Measurements from ENCODE around the gene TM2D1. TPM values are rescaled to one million over a fixed set of nuclear protein-coding genes. Genes with fewer than 3 reads are reported as not detected.

The TM2D1 gene
- total RNA-seq, 1 donor from 2014 or later = 71.4 TPM

DNA sequence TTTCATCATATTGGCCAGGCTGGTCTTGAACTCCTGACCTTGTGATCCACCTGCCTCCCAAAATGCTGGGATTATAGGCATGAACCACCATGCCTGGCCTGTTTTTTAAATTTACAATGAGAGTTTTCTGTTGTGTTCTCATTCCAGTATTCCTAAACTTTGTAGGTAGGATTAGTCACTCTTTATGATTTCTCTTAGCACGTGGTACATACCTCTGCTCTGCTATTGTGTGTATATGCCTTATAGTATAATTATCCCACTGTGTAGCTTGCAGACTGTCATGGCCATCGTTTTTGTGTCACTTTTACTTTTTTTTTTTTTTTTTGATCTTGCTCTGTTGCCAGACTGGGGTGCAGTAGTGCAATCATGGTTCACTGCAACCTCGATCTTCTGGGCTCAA lies 31.8 kb upstream of the TM2D1 start:
- Mint-ChIP-seq H3K9me3 (no peaks in the 10 kb centered on the region), H3K27ac (no peak overlapping the region), H3K36me3 (no peaks in the 10 kb centered on the region), H3K4me3 (no peak overlapping the region), H3K27me3 (ENCODE audit: insufficient read depth, low read depth) (peaks cover 3% of the 10 kb centered on the region), H3K4me1 (no peaks in the 10 kb centered on the region)
- H3K9me3 ChIP-seq (ENCODE audit: low read depth) = no peaks in the 10 kb centered on the region
- TF ChIP-seq EZH2 (IDR thresholded peaks at IDR 0.05) (no peak), EZH2phosphoT487 (IDR thresholded peaks at IDR 0.05) (no peak)
- TF ChIP-seq, protein P1, sequence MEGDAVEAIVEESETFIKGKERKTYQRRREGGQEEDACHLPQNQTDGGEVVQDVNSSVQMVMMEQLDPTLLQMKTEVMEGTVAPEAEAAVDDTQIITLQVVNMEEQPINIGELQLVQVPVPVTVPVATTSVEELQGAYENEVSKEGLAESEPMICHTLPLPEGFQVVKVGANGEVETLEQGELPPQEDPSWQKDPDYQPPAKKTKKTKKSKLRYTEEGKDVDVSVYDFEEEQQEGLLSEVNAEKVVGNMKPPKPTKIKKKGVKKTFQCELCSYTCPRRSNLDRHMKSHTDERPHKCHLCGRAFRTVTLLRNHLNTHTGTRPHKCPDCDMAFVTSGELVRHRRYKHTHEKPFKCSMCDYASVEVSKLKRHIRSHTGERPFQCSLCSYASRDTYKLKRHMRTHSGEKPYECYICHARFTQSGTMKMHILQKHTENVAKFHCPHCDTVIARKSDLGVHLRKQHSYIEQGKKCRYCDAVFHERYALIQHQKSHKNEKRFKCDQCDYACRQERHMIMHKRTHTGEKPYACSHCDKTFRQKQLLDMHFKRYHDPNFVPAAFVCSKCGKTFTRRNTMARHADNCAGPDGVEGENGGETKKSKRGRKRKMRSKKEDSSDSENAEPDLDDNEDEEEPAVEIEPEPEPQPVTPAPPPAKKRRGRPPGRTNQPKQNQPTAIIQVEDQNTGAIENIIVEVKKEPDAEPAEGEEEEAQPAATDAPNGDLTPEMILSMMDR (IDR thresholded peaks at IDR 0.05) = no peak
- no peak overlapping the region for H3K4me3 ChIP-seq
- DNase-seq (ENCODE audit: low spot score) = no peak
- H3K9ac ChIP-seq = no peak overlapping the region
- no peaks in the 10 kb centered on the region for H4K20me1 ChIP-seq (ENCODE audit: low read depth)
- no peaks in the 10 kb centered on the region for H3F3A ChIP-seq (ENCODE audit: low read depth)
- H3K36me3 ChIP-seq = no peaks in the 10 kb centered on the region
- H3K4me1 ChIP-seq = no peaks in the 10 kb centered on the region
- no peak overlapping the region for H3K4me2 ChIP-seq
- H2AFZ ChIP-seq (replicated peaks) = no peak overlapping the region
- no peaks in the 10 kb centered on the region for H3K27me3 ChIP-seq
- peaks cover 30% of the 10 kb centered on the region for H3K79me2 ChIP-seq (ENCODE audit: low read depth)
- H3K27ac ChIP-seq = no peak overlapping the region

DNA sequence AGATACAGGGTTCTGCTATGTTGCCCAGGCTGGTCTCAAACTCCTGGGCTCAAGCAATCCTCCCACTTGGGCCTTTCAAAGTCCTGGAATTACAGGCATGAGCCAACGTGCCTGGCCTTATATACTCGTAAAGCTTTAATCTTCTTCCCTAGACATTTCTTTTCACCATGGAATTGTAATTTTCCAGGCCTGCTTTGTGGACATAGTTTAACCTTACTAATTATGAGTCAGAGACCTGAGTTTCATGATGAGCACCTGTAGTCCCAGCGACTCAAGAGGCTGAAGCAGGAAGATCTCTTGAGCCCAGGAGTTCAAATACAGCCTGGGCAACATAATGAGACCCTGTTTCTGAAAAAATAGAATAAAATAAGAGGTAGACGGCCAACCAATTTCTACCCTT lies 29.6 kb upstream of the TM2D1 start:
- H3K27me3 Mint-ChIP-seq (ENCODE audit: insufficient read depth, low read depth) = peaks cover 5% of the 10 kb centered on the region
- H3K4me1 Mint-ChIP-seq = no peaks in the 10 kb centered on the region

DNA sequence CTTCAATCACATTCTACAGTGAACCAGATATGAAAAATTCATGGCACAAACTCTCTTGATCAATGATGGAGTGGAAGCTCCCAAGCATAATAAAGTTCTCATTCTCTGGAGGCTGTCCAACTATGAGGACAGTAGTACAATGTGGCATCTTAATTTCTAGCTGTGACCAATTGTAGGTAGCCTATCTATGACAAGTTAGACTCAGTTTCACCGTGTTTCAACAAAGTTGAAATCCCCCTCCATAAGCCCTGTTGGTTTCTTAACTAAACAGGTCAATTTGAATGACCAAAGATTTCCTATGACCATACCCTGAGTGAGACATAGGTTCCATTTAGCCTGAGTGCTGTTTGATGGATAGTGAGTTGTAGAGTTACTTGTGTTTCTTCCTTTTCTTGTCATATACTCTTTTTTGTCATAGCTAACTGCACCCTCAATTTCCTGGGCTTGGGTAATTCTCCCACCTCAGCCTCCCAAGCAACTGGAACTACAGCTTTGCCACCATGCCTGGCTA lies 29.1 kb upstream of the TM2D1 start:
- TF ChIP-seq EZH2phosphoT487 (IDR thresholded peaks at IDR 0.05) (no peak), EZH2 (IDR thresholded peaks at IDR 0.05) (no peak)
- TF ChIP-seq, protein P1 (IDR thresholded peaks at IDR 0.05) = no peak
- Histone ChIP-seq H3K9ac (no peak overlapping the region), H3K4me1 (no peaks in the 10 kb centered on the region), H4K20me1 (ENCODE audit: low read depth) (no peaks in the 10 kb centered on the region), H3K4me2 (no peak overlapping the region), H3K36me3 (no peaks in the 10 kb centered on the region), H3K27me3 (no peaks in the 10 kb centered on the region), H3K9me3 (ENCODE audit: low read depth) (no peaks in the 10 kb centered on the region), H3F3A (ENCODE audit: low read depth) (no peaks in the 10 kb centered on the region), H3K4me3 (no peak overlapping the region), H2AFZ (replicated peaks) (no peak overlapping the region), H3K27ac (no peak overlapping the region), H3K79me2 (ENCODE audit: low read depth) (peaks cover 11% of the 10 kb centered on the region)
- no peak for DNase-seq (ENCODE audit: low spot score)
- Mint-ChIP-seq H3K27ac (no peak overlapping the region), H3K9me3 (no peaks in the 10 kb centered on the region), H3K36me3 (no peaks in the 10 kb centered on the region), H3K4me1 (no peaks in the 10 kb centered on the region), H3K4me3 (no peak overlapping the region), H3K27me3 (ENCODE audit: insufficient read depth, low read depth) (peaks cover 5% of the 10 kb centered on the region)

More for the DNA sequence above, 29.6 kb upstream of the TM2D1 start:
- H3K27ac Mint-ChIP-seq = no peak overlapping the region
- TF ChIP-seq, protein P1 (IDR thresholded peaks at IDR 0.05) = no peak
- no peak overlapping the region for H3K4me3 Mint-ChIP-seq
- Histone ChIP-seq H3F3A (ENCODE audit: low read depth) (no peaks in the 10 kb centered on the region), H3K27me3 (no peaks in the 10 kb centered on the region), H3K4me1 (no peaks in the 10 kb centered on the region), H3K27ac (no peak overlapping the region), H4K20me1 (ENCODE audit: low read depth) (no peaks in the 10 kb centered on the region), H3K79me2 (ENCODE audit: low read depth) (peaks cover 11% of the 10 kb centered on the region), H3K9ac (no peak overlapping the region), H3K9me3 (ENCODE audit: low read depth) (no peaks in the 10 kb centered on the region), H3K4me2 (no peak overlapping the region), H3K4me3 (no peak overlapping the region), H3K36me3 (no peaks in the 10 kb centered on the region), H2AFZ (replicated peaks) (no peak overlapping the region)
- no peaks in the 10 kb centered on the region for H3K36me3 Mint-ChIP-seq
- DNase-seq (ENCODE audit: low spot score) = no peak
- no peaks in the 10 kb centered on the region for H3K9me3 Mint-ChIP-seq

All from neural progenitor cell (in vitro differentiated cells).